SK-N-SH (cell line): Measurements from ENCODE around the gene MRFAP1L1. TPM values are rescaled to one million over a fixed set of nuclear protein-coding genes. Genes with fewer than 3 reads are reported as not detected.

ENCODE experiments used
- CTCF ChIA-PET: fragments of 300-600, 350-600 bp; formaldehyde crosslinking; extraction: SDS; loops from one replicate; lab custom pipeline; 2021; lab: Yijun Ruan, JAX
- POLR2A ChIA-PET: fragments of 350-600 bp; sonication (Branson Sonifier 250); formaldehyde crosslinking; extraction: SDS; loops from one replicate; lab custom pipeline; 2020; ENCODE audit warnings: antibody characterized with exemption, inconsistent platforms; lab: Yijun Ruan, JAX
- DNase-seq: peaks from one replicate; pipeline ENCODE4 v3.0.0; 2012
- H2AFZ ChIP-seq: fragments of 200-600 bp; sonication (generic); 2 replicates; pipeline ENCODE4 v1.8.1; 2016; ENCODE audit warnings: antibody characterized with exemption, mild to moderate bottlenecking, low read depth
- H3F3A ChIP-seq: fragments of 200-600 bp; sonication (generic); replicated peaks from 2 replicates; pipeline ENCODE3; 2016; ENCODE audit warnings: antibody characterized with exemption, mild to moderate bottlenecking; ENCODE audit not compliant: insufficient read depth
- H3K27ac ChIP-seq, 2 experiments: fragments of 200-500 bp in 1 of 2; fragments of 200-600 bp in 1 of 2; sonication (Bioruptor generic) in 1 of 2; sonication (generic), shearing (Covaris generic) in 1 of 2; 2 replicates each; pipeline versions ENCODE4 v1.5.1 to v1.6.1; 2014 to 2016; ENCODE audit warnings: low read depth in 2 of 2, inconsistent platforms in 1 of 2, low read length in 1 of 2, mild to moderate bottlenecking in 1 of 2, mixed read lengths in 1 of 2
- H3K27me3 ChIP-seq: fragments of 200-600 bp; sonication (generic), shearing (Covaris generic); 2 replicates; pipeline ENCODE4 v1.6.1; 2016; ENCODE audit warnings: mixed run types; ENCODE audit not compliant: insufficient read depth
- H3K36me3 ChIP-seq, 2 experiments: fragments of 200-500 bp in 1 of 2; fragments of 200-600 bp in 1 of 2; sonication (Bioruptor generic) in 1 of 2; sonication (generic) in 1 of 2; replicated peaks in 1 of 2; 2 replicates each; pipeline versions ENCODE3 to v1.5.1; 2014 to 2016; ENCODE audit warnings: low read length in 1 of 2, mild to moderate bottlenecking in 1 of 2; ENCODE audit not compliant: insufficient read depth in 2 of 2, control insufficient read depth in 1 of 2
- H3K4me1 ChIP-seq, 2 experiments: fragments of 200-500 bp in 1 of 2; fragments of 200-600 bp in 1 of 2; sonication (Bioruptor generic) in 1 of 2; sonication (generic), shearing (Covaris generic) in 1 of 2; 2 replicates each; pipeline versions ENCODE4 v1.5.1 to v1.6.1; 2014 to 2016; ENCODE audit warnings: low read depth in 1 of 2, low read length in 1 of 2, mixed run types in 1 of 2; ENCODE audit not compliant: insufficient read depth in 2 of 2, control insufficient read depth in 1 of 2
- H3K4me2 ChIP-seq: fragments of 200-600 bp; sonication (generic), shearing (Covaris generic); 2 replicates; pipeline ENCODE4 v1.6.1; 2017; ENCODE audit warnings: mixed run types
- H3K4me3 ChIP-seq, 2 experiments: fragments of 200-500 bp in 1 of 2; fragments of 200-600 bp in 1 of 2; sonication (Bioruptor generic) in 1 of 2; sonication (generic), shearing (Covaris generic) in 1 of 2; 2 replicates each; pipeline versions ENCODE4 v1.5.1 to v1.8.1; 2014 to 2016; ENCODE audit warnings: low read depth in 2 of 2, inconsistent platforms in 1 of 2, low read length in 1 of 2, mild to moderate bottlenecking in 1 of 2, mixed read lengths in 1 of 2, moderate library complexity in 1 of 2
- H3K79me2 ChIP-seq: fragments of 200-600 bp; sonication (generic); 2 replicates; pipeline ENCODE4 v1.8.1; 2017; ENCODE audit warnings: mild to moderate bottlenecking; ENCODE audit not compliant: insufficient read depth
- H3K9ac ChIP-seq: fragments of 200-600 bp; sonication (generic); 2 replicates; pipeline ENCODE4 v1.6.1; 2017; ENCODE audit warnings: mixed run types
- H3K9me2 ChIP-seq: fragments of 200-600 bp; sonication (generic); 2 replicates; pipeline ENCODE4 v1.6.1; 2017; ENCODE audit warnings: mixed run types
- H3K9me3 ChIP-seq: fragments of 200-600 bp; sonication (generic); 2 replicates; pipeline ENCODE4 v1.6.1; 2017; ENCODE audit warnings: mixed run types, mild to moderate bottlenecking, moderate library complexity
- H4K20me1 ChIP-seq: fragments of 200-600 bp; sonication (generic); 2 replicates; pipeline ENCODE4 v1.6.1; 2017; ENCODE audit warnings: mild to moderate bottlenecking, mixed run types; ENCODE audit not compliant: insufficient read depth
- EP300 ChIP-seq, 2 experiments: IDR thresholded peaks; 2 replicates each; pipeline versions ENCODE4 v1.4.0 to v1.6.1; 2012; ENCODE audit warnings: borderline replicate concordance in 1 of 2, low read depth in 1 of 2, low read length in 1 of 2
- FOSL2 ChIP-seq: IDR thresholded peaks from 2 replicates; pipeline ENCODE4 v1.4.0; 2012; ENCODE audit warnings: low read depth, mild to moderate bottlenecking, moderate library complexity, borderline replicate concordance
- FOXJ3 ChIP-seq: sonication (generic); formaldehyde crosslinking; IDR thresholded peaks from 2 replicates; pipeline ENCODE4 v1.5.1; 2020; ENCODE audit warnings: mild to moderate bottlenecking, missing genetic modification reagents
- FOXM1 ChIP-seq: IDR thresholded peaks from 2 replicates; pipeline ENCODE4 v1.4.0; 2012; ENCODE audit warnings: low read depth, mild to moderate bottlenecking
- GABPA ChIP-seq: IDR thresholded peaks from 2 replicates; pipeline ENCODE4 v1.4.0; 2012; ENCODE audit warnings: low read depth, mild to moderate bottlenecking
- MXI1 ChIP-seq: IDR thresholded peaks from 2 replicates; pipeline ENCODE4 v1.6.1; 2012; ENCODE audit warnings: mild to moderate bottlenecking, low read depth, low read length, improper control_type of control experiment
- NFIC ChIP-seq: IDR thresholded peaks from 2 replicates; pipeline ENCODE4 v1.4.0; 2012; ENCODE audit warnings: borderline replicate concordance
- RCOR1 ChIP-seq: fragments of 150-350 bp; IDR thresholded peaks from 2 replicates; pipeline ENCODE4 v1.6.1; 2017; ENCODE audit warnings: antibody characterized with exemption, low read length
- SIN3A ChIP-seq: IDR thresholded peaks from 2 replicates; pipeline ENCODE4 v1.6.1; 2012; ENCODE audit warnings: low read depth, mild to moderate bottlenecking, low read length, moderate library complexity, borderline replicate concordance
- TAF1 ChIP-seq: IDR thresholded peaks from 2 replicates; pipeline ENCODE4 v1.6.1; 2012; ENCODE audit warnings: low read depth, mild to moderate bottlenecking, low read length, moderate library complexity, borderline replicate concordance
- TCF12 ChIP-seq: IDR thresholded peaks from 2 replicates; pipeline ENCODE4 v1.4.0; 2012
- WGBS: methylation state at CpG from one replicate; pipeline ENCODE4 v1.1.6; 2017; ENCODE audit warnings: low lambda C conversion rate; 5-methylcytosine and 5-hydroxymethylcytosine counted together
- polyA plus RNA-seq, 3 experiments: library from polyadenylated mRNA; depleted of rRNA; stranded (reverse); fragments of >200 nt; gene quantifications; 2 replicates each; pipeline ENCODE4 v1.2.3, GENCODE V29; 2012
- TF ChIP-seq, protein P1 (sequence below): IDR thresholded peaks from 2 replicates; pipeline ENCODE4 v1.4.0; 2012; ENCODE audit warnings: low read depth, borderline replicate concordance
- TF ChIP-seq, protein P2 (sequence below): IDR thresholded peaks from 2 replicates; pipeline ENCODE4 v1.4.0; 2012; ENCODE audit warnings: low read depth
- TF ChIP-seq, protein P3 (sequence below): fragments of 150-350 bp; IDR thresholded peaks from 2 replicates; pipeline ENCODE4 v1.6.1; 2017; ENCODE audit warnings: antibody characterized with exemption, low read length, low read depth, borderline replicate concordance
- TF ChIP-seq, protein P4 (sequence below): IDR thresholded peaks from 2 replicates; pipeline ENCODE4 v1.4.0; 2012; ENCODE audit warnings: low read depth, borderline replicate concordance

The MRFAP1L1 gene
- polyA plus RNA-seq, 1 of the 3 experiments (the other 2 are of a cell fraction) = 60.3 TPM

DNA sequence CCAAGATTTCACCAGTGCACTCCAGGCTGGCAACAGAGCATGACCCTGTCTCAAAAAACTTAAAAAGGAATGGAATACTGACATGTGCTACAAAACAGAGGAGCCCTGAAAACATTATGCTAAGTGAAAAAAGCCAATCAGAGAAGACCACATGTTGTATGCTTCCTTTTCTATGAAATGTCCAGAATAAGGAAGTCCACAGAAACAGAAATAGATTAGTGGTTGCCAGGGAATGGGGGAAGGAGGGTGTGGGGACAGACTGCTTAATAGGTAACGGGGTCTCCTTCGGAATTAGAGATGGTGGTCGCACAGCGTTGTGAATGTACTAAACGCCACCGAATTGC lies 42.8 kb upstream of the MRFAP1L1 start:
- H3K9me2 ChIP-seq = no peaks in the 10 kb centered on the region
- H3K27me3 ChIP-seq = no peaks in the 10 kb centered on the region
- no peak overlapping the region for H2AFZ ChIP-seq
- H3F3A ChIP-seq = no peaks in the 10 kb centered on the region
- no peaks in the 10 kb centered on the region for H3K79me2 ChIP-seq
- TF ChIP-seq SIN3A (no peak), RCOR1 (no peak), FOXJ3 (CRISPR knock-in tag) (no peak), TCF12 (no peak), FOXM1 (no peak)
- TF ChIP-seq, protein P1, sequence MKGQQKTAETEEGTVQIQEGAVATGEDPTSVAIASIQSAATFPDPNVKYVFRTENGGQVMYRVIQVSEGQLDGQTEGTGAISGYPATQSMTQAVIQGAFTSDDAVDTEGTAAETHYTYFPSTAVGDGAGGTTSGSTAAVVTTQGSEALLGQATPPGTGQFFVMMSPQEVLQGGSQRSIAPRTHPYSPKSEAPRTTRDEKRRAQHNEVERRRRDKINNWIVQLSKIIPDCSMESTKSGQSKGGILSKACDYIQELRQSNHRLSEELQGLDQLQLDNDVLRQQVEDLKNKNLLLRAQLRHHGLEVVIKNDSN = no peak
- TF ChIP-seq, protein P2, sequence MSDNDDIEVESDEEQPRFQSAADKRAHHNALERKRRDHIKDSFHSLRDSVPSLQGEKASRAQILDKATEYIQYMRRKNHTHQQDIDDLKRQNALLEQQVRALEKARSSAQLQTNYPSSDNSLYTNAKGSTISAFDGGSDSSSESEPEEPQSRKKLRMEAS = no peak
- WGBS = 94% methylated on average over 6 of the region's 6 CpGs
- H3K4me3 ChIP-seq = no peak overlapping the region
- no peak for DNase-seq
- no peaks in the 10 kb centered on the region for H3K9me3 ChIP-seq
- POLR2A ChIA-PET = no interaction called here
- H4K20me1 ChIP-seq = no peaks in the 10 kb centered on the region
- H3K36me3 ChIP-seq = no peaks in the 10 kb centered on the region
- H3K27ac ChIP-seq = no peak overlapping the region
- H3K4me1 ChIP-seq = peaks cover 0 to 6% of the 10 kb centered on the region in 2 experiments; a peak in 1 of 4 replicates
- H3K4me2 ChIP-seq = no peak overlapping the region
- no peak overlapping the region for H3K9ac ChIP-seq
- CTCF ChIA-PET = interaction anchor here (0.9 kb wide), 1 partner anchor 121 kb away, joined by 3 read pairs; no protein-coding TSS in a partner anchor

DNA sequence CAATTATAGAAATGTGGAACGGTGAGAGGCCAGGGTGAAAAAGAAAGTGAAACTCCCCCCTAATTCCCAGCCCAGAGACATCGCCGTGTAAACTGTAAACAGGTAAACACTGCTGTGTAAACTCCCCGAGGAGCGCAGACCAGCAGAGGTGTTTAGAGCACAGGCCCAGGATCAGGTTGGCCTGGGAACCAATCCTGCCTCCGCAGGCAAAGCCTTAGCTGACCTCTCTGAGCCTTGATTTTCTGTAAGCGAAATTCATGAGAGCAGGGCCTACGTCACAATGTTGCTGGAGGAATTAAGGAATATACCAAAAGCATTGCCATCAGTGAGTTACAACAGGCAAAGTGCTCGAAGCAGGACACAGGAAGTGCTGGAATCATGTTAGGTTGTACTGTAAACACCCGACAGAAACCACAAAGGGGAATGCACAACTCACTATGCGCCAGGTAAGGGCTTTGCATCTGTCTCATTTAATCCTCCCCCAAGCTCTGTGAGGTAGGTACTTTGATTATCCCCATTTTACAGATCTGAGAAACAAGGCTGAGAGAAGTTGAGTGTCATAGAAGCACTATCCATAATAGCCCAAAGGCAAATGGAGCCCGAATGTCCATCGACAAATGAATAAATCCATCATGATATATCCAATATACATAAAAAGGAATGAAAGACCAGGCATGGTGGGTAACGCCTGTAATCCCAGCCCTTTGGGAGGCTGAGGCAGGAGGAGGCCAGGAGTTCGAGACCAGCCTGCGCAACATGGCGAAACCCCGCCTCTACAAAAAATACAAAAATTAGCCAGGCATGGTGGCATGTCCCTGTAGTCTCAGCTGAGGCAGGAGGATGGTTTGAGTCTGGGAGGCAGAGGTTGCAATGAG lies 42.2 kb upstream of the MRFAP1L1 start:
- no peak for TF ChIP-seq EP300 (IDR thresholded peaks at IDR 0.05; ENCODE audit: borderline replicate concordance in 1 of 2, low read depth in 1 of 2, low read length in 1 of 2)
- TF ChIP-seq, protein P3, sequence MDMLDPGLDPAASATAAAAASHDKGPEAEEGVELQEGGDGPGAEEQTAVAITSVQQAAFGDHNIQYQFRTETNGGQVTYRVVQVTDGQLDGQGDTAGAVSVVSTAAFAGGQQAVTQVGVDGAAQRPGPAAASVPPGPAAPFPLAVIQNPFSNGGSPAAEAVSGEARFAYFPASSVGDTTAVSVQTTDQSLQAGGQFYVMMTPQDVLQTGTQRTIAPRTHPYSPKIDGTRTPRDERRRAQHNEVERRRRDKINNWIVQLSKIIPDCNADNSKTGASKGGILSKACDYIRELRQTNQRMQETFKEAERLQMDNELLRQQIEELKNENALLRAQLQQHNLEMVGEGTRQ = no peak
- TF ChIP-seq, protein P4, sequence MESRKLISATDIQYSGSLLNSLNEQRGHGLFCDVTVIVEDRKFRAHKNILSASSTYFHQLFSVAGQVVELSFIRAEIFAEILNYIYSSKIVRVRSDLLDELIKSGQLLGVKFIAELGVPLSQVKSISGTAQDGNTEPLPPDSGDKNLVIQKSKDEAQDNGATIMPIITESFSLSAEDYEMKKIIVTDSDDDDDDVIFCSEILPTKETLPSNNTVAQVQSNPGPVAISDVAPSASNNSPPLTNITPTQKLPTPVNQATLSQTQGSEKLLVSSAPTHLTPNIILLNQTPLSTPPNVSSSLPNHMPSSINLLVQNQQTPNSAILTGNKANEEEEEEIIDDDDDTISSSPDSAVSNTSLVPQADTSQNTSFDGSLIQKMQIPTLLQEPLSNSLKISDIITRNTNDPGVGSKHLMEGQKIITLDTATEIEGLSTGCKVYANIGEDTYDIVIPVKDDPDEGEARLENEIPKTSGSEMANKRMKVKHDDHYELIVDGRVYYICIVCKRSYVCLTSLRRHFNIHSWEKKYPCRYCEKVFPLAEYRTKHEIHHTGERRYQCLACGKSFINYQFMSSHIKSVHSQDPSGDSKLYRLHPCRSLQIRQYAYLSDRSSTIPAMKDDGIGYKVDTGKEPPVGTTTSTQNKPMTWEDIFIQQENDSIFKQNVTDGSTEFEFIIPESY = no peak
- no peak for TF ChIP-seq GABPA
- TF ChIP-seq NFIC = no peak
- no peak for TF ChIP-seq FOSL2
- no peak for TF ChIP-seq MXI1
- no peak for TF ChIP-seq TAF1
- TF ChIP-seq, all 33 proteins: peak for 0
- POLR2A ChIA-PET = no interaction called here
- H3K4me1 ChIP-seq = peaks cover 0 to 6% of the 10 kb centered on the region in 2 experiments; a peak in 1 of 4 replicates
- WGBS = 74% methylated on average over 17 of the region's 18 CpGs
- H3K4me2 ChIP-seq = no peak overlapping the region
- H3F3A ChIP-seq = no peaks in the 10 kb centered on the region
- no peaks in the 10 kb centered on the region for H3K9me3 ChIP-seq
- no peaks in the 10 kb centered on the region for H3K9me2 ChIP-seq
- H3K36me3 ChIP-seq = no peaks in the 10 kb centered on the region
- H3K9ac ChIP-seq = no peak overlapping the region
- no peak for DNase-seq
- no peak overlapping the region for H3K27ac ChIP-seq
- no peaks in the 10 kb centered on the region for H4K20me1 ChIP-seq
- H2AFZ ChIP-seq = no peak overlapping the region
- CTCF ChIA-PET = interaction anchor here (0.9 kb wide), 1 partner anchor 122 kb away, joined by 3 read pairs; no protein-coding TSS in a partner anchor
- no peak overlapping the region for H3K4me3 ChIP-seq
- H3K27me3 ChIP-seq = no peaks in the 10 kb centered on the region
- H3K79me2 ChIP-seq = no peaks in the 10 kb centered on the region
